Measurements from ENCODE around the gene SLC25A21. TPM values are rescaled to one million over a fixed set of nuclear protein-coding genes. Genes with fewer than 3 reads are reported as not detected.

The SLC25A21 gene
- polyA plus RNA-seq, 2 of the 4 experiments (the other 2 are of a cell fraction): 0.68 to 1.4 TPM

GRCh38 chr14:36721877-36722276 is 450.5 kb downstream of the SLC25A21 start:
- no peak overlapping the region for H3K4me2 ChIP-seq
- ChIA-PET POLR2A (no interaction called here), CTCF (no interaction called here)
- H3K4me1 ChIP-seq: no peaks in the 10 kb centered on the region
- TF ChIP-seq NFE2L2 (conservative IDR thresholded peaks at IDR 0.05; ENCODE audit: low read length) (no peak), MAFK (IDR thresholded peaks at IDR 0.05; ENCODE audit: partially characterized antibody) (no peak), EP300 (IDR thresholded peaks at IDR 0.05) (no peak)
- FAIRE-seq: no peak
- no peaks in the 10 kb centered on the region for H3K9me3 ChIP-seq
- WGBS (ENCODE audit: missing lambda C conversion rate): 0% methylated on average over 1 of the region's 1 CpG
- no peak for DNase-seq (ENCODE audit: low read depth in 1 of 2, low spot score in 1 of 2)
- no peak overlapping the region for H3K27ac ChIP-seq
- no peak for ATAC-seq
- no peak overlapping the region for H3K4me3 ChIP-seq

- Histone ChIP-seq H3K9me3 (no peaks in the 10 kb centered on the region), H3K27ac (no peak overlapping the region), H3K4me3 (no peak overlapping the region), H3K4me1 (no peaks in the 10 kb centered on the region), H3K4me2 (no peak overlapping the region)
- CTCF ChIA-PET: interaction anchor here (0.7 to 1.2 kb wide), 4 partner anchors 9 to 1441 kb away, joined by 3 to 6 read pairs (median 4); no protein-coding TSS in a partner anchor
- ATAC-seq (no peak), FAIRE-seq (no peak), DNase-seq (ENCODE audit: low read depth in 1 of 2, low spot score in 1 of 2) (no peak)
- POLR2A ChIA-PET: no interaction called here
- TF ChIP-seq ESRRA (IDR thresholded peaks at IDR 0.05; ENCODE audit: borderline replicate concordance, low read length): no peak
- no peak for TF ChIP-seq JUNB (IDR thresholded peaks at IDR 0.05)
- TF ChIP-seq TFCP2L1 (CRISPR knock-in tag; IDR thresholded peaks at IDR 0.05): no peak
- no peak for TF ChIP-seq HMGXB4 (CRISPR knock-in tag; IDR thresholded peaks at IDR 0.05; ENCODE audit: borderline replicate concordance)
- TF ChIP-seq EHF (CRISPR knock-in tag; IDR thresholded peaks at IDR 0.05): no peak
- TF ChIP-seq EP300 (IDR thresholded peaks at IDR 0.05): no peak
- no peak for TF ChIP-seq RCOR1 (IDR thresholded peaks at IDR 0.05; ENCODE audit: low read depth, low read length)
- TF ChIP-seq HOXB13 (CRISPR knock-in tag; IDR thresholded peaks at IDR 0.05; ENCODE audit: low read depth): no peak
- no peak for TF ChIP-seq PHF8 (IDR thresholded peaks at IDR 0.05; ENCODE audit: borderline replicate concordance, low read depth)
- no peak for TF ChIP-seq HOXA7 (CRISPR knock-in tag; IDR thresholded peaks at IDR 0.05)
- no peak for TF ChIP-seq SREBF2 (IDR thresholded peaks at IDR 0.05)
- TF ChIP-seq KDM5A (IDR thresholded peaks at IDR 0.05): no peak
- WGBS (ENCODE audit: missing lambda C conversion rate): 60% methylated on average over 2 of the region's 2 CpGs
Observed at GRCh38 chr14:36720657-36721056, 451.7 kb downstream of the SLC25A21 start.

DNA sequence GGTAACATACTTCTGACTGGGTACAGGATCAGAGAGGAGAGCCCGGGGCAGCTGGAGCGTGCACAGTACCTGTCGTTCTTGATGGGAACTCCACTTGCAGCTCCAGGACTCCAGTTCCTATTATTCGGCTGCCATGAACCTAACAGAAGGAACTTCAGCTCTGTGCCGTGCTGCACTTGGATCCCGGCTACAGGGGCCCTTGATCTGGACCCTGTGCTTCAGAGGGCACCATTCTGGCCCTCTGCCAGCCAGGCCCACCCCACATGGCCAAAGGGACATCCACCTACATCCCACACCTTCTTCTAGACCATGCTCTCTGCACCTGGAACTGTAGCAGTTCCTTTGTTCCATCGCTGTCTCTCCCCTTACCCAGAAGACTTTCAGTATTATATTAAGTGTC is 452.6 kb downstream of the SLC25A21 start:
- no peaks in the 10 kb centered on the region for H3K4me1 ChIP-seq
- TF ChIP-seq USF2 (IDR thresholded peaks at IDR 0.05) (no peak), ELK1 (IDR thresholded peaks at IDR 0.05; ENCODE audit: low read depth, low read length) (no peak), ZSCAN20 (CRISPR knock-in tag; IDR thresholded peaks at IDR 0.05) (no peak), EHF (CRISPR knock-in tag; IDR thresholded peaks at IDR 0.05) (no peak)
- no peak overlapping the region for H3K27ac ChIP-seq
- H3K4me2 ChIP-seq: no peak overlapping the region
- CTCF ChIA-PET: interaction anchor here (0.7 to 1.2 kb wide), 3 partner anchors 10 to 1442 kb away, joined by 3 to 6 read pairs (median 4); no protein-coding TSS in a partner anchor
- 43% methylated on average over 7 of the region's 7 CpGs for WGBS (ENCODE audit: missing lambda C conversion rate)
- no peak for DNase-seq (ENCODE audit: low read depth in 1 of 2, low spot score in 1 of 2)
- H3K9me3 ChIP-seq: no peaks in the 10 kb centered on the region
- FAIRE-seq: no peak
- no peak overlapping the region for H3K4me3 ChIP-seq
- POLR2A ChIA-PET: no interaction called here
- ATAC-seq: no peak

- no peak overlapping the region for H3K4me3 ChIP-seq
- TF ChIP-seq RCOR1 (IDR thresholded peaks at IDR 0.05; ENCODE audit: low read depth, low read length) (no peak), TP53 (CRISPR knock-in tag; IDR thresholded peaks at IDR 0.05) (no peak), RFX5 (IDR thresholded peaks at IDR 0.05) (no peak), ZC3H11A (IDR thresholded peaks at IDR 0.05) (no peak), MAX (IDR thresholded peaks at IDR 0.05) (no peak), CHD4 (IDR thresholded peaks at IDR 0.05; ENCODE audit: borderline replicate concordance) (no peak), RNF2 (IDR thresholded peaks at IDR 0.05; ENCODE audit: borderline replicate concordance, low read depth) (no peak), FOSB (CRISPR knock-in tag; IDR thresholded peaks at IDR 0.05) (no peak)
- CTCF ChIA-PET: interaction anchor here (0.5 to 2.0 kb wide), 4 partner anchors 10 to 432 kb away, joined by 3 to 5 read pairs (median 4); no protein-coding TSS in a partner anchor
- FAIRE-seq (no peak), DNase-seq (ENCODE audit: low read depth in 1 of 2, low spot score in 1 of 2) (no peak), ATAC-seq (no peak)
- POLR2A ChIA-PET: no interaction called here
- H3K9me3 ChIP-seq: no peaks in the 10 kb centered on the region
- H3K27ac ChIP-seq: no peak overlapping the region
- H3K4me2 ChIP-seq: no peak overlapping the region
- no peaks in the 10 kb centered on the region for H3K4me1 ChIP-seq
- 4% methylated on average over 1 of the region's 1 CpG for WGBS (ENCODE audit: missing lambda C conversion rate)
Observed at GRCh38 chr14:36718216-36718615, 454.2 kb downstream of the SLC25A21 start.
